Measurements from ENCODE around the gene DDX56.
A peak's percentile ranks its signal among the peaks of the same experiment; 100 is the strongest.
"Not testable (repeated sequence)": the region's sequence is repeated elsewhere in the genome, so short reads cannot be mapped to it uniquely, and the experiment has no call there.

The DDX56 gene

DNA sequence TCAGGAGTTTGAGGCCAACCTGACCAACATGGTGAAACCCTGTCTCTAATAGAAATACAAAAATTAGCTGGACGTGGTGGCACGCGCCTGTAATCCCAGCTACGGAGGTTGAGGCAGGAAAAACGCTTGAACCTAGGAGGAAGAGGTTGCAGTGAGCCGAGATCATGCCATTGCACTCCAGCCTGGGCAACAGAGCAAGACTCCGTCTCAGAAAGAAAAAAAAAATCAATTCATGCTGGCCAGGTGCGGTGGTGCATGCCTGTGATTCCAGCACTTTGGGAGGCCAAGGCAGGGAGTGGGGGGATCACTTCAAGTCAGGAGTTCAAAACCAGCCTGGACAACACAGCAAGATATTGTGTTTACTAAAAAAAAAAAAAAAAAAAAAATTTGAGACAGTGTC is 23.5 kb upstream of the DDX56 start:
- not testable (repeated sequence) for DNase-seq (ENCODE audit: low read depth)

DNA sequence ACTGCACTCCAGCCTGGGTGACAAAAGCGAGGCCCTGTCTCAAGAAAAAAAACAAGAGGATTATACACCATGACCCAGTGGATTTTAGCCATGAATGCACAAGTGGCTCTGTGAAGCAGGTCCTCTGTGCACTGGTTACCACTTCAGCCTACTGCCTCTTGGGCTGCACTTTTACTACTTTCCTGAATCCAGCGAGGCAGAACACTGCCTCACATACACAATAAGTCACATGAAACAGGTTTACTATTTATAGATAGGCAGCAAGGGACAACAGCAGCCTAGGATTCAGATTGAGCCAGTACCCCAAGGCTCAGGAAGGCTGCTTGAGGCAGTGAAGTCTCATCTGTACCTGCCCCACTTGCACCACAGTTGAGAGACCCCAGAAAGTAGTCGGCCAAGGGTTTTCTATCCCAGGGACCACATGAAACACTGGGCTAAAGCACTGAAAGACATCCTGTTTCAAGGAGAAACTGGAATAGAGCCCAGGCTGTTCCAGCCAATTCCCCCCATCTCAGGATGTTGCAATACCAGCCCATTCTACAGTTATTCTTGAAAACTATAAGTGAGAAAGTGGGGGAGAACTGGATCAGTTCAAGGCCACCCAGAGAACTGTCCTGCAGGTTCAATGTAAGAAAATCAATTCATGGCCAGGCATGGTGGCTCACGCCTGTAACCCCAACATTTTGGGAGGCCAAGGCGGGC is 22.4 kb upstream of the DDX56 start:
- no peak for DNase-seq (ENCODE audit: low read depth)

DNA sequence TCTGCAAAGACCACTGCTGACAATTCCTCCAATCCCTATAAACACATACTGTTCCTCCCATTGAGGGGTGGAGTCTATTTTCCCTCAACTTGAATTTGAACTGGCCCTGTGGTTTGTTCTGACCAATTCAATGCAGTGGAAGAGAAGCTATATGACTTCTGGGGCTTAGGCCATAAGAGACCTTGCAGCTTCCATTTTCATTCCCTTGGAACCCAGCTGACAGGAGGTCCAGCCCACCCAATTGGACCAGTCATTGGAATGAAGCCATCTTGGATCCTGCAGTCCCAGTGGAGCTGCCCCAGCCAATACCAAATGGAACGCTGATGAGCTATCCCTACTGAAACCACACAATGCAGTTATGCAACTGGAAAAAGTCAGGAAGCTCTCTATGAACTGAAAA is 17.2 kb upstream of the DDX56 start:
- DNase-seq (ENCODE audit: low read depth), result no peak

DNA sequence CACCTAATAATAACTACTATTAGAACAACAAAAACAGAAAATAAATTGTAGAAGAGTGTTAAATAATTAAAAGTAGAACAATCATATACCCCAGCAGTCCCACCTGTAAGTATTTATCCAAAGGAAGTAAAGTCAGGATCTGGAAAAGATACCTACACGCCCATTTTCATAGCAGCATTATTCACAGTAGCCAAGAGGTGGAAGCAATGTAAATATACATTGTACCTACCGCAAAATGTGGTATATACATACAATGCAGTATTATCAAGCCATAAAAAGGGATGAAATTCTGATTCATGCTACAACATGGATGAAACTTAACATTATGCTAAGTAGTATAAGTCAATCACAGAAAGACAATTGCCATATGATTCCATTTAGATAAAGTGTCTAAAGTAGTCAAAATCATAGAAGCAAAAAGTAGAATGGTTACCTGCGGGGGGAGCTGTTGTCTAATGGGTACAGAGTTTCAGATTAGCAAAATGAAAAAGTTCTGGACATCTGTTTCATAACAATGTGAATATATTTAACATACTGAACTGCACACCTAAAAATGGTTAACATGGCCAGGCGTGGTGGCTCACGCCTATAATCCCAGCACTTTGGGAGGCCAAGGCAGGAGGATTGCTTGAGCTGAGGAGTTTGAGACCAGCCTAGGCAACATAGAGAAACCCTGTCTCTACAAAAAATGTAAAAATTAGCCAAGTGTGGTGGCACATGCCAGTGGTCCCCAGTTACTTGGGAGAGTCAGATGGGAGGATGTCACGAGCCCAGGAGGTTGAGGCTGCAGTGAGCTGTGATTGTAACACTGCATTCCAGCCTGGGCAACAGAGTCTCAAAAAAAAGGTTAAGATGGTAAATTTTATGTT is 14.4 kb upstream of the DDX56 start:
- DNase-seq (ENCODE audit: low read depth), result peak; percentile 47

DNA sequence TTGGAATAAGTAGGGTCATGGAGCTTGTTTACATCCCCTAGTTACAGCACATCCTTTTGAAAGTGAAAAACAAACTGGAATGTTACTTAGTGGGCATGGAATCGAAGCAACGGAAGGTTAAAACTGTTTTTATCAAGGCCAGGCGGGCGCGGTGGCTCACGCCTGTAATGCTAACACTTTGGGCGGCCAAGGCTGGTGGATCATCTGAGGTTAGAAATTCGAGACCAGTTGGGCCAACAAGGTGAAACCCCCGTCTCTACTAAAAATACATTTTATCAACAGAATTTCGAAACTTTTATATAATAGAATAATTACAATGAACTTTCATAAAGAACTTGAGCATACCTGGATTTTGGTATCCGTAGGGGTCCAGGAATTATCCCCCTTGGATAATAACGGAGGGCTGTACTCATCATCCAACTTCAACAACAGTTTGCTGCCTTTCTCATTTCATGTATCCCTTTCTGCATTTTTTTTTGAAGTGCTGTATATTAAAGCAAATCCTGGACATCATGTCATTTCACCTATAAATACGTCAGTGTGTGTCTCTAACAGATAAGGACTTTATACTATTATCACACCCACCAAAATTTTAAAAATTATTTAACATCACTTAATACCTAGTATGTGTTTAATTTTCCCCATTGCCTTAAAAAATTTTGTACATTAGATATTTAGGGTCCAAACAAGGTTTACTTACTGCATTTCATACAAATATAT is 9.6 kb upstream of the DDX56 start:
- no peak for DNase-seq (ENCODE audit: low read depth)

DNA sequence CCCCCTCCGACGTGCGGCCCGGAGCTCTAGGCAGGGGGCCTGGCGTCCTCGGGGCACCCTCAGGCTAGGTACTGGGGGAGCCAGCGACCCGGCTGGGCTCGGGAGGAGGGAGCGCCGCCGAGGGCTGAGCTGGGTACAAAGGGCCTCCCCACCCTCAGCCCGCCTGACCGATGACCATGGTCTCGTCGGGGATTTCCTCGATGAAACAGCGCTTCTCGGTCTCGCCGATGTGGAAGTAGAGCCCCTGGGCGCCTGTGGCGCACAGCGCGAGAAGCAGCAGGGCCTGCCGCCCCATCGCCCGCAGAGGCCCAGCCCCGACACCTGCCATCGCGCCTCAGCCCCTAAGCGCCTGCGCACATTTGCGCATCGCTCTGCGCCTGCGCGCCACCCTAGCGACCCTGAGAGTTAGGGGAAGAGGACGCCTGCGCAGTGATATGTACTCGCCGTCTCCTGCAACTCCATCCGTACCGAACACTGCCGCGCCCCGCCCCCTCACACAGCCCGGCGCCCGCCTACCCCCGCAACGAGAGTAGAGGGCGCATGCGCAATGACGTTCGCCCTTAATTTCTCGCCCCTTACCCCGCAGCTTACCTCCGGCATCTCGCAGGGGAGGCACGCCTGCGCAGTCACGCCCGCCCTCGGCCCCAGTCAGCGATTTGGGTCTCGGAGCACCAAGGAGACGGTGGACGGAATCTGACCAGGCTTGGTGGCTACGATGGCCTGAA is 8.3 kb upstream of the DDX56 start, which contains the start of gene TMED4:
TSS of gene TMED4 (minus strand) at position 353 of the 725 bp plus-strand sequence. CDS start at position 328, 25 bp downstream.
- DNase-seq (ENCODE audit: low read depth), result peak; percentile 100

DNA sequence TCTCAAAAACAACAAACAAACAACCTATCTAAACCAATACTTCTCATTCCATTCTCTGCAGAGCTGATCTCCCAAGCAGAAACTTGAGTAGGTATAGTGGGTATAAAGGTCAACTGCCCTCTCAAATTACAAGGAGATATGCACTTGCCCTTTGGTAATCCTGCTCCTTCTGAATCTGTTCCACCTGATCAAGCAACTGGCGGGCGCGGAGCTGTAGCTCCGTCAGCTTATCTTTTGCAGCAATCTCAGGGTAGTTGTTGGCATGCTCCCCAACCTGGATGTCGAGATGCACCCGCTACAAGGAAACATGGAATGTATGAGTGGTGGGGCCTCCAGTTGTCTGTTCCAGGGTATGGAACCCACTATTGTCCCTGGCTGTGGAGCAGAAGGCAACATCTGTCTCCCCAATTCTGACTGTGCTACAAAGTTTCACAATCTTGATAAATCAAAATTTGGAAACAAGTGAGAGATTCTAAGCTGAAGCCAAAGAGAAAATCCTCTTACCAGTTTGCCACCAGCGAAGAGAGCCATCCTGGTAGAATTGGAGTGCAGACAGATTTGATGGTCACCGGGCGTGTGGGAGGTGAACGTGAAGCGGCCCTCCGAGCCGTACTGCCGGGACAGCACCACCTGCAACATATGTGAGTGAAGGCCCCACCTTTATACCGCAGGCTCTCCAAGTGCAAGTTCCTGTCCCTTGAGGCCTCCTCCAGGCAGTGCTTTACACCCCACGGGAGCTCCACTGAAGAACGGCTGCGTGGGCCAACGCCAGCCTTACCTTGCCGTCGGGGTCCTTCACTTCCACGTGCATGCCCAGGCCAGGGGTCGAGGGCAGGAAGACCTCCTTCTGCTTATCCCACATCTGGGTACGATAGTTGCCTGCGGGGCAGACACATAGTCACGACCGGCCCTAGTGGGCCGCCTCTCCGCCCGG is 7.5 kb upstream of the DDX56 start:
- DNase-seq (ENCODE audit: low read depth), result peak; percentile 28

DNA sequence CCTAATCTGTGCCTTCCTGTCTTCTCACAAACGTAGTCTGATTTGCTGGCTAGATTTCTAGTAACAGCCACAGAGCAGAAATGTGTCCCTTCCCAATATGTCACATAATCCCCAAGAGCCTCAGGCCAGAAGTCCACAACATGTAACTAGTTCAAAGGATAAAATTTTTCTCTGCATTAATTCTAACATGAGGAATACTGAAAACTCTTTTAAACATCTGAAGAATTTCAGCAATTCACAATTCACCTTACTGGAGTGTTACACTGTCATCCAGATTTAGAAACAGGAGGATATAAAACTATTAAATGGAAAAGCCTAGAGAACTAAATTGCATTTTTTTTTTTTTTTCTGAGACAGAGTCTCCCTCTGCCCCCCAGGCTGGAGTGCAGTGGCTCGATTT is 2.5 kb upstream of the DDX56 start:
- no peak for DNase-seq (ENCODE audit: low read depth)

DNA sequence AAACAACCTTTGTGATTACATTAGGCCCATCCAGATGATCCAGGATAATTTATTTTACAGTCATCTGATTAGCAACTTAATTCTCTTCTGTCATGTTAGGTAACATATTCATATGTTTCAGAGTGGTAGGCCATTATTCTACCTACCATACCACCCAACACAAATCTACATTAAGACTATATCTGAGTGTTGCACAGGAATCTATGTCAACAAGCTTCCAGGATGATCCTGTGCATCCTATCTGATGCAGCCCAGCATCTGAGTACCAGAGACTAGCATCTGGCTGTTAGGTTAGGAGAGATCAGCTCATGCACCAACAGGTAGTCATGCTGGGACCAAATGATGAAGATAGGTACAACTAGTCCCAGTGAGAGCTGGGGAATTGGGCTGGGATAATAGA is 1.3 kb upstream of the DDX56 start:
- no peak for DNase-seq (ENCODE audit: low read depth)

DNA sequence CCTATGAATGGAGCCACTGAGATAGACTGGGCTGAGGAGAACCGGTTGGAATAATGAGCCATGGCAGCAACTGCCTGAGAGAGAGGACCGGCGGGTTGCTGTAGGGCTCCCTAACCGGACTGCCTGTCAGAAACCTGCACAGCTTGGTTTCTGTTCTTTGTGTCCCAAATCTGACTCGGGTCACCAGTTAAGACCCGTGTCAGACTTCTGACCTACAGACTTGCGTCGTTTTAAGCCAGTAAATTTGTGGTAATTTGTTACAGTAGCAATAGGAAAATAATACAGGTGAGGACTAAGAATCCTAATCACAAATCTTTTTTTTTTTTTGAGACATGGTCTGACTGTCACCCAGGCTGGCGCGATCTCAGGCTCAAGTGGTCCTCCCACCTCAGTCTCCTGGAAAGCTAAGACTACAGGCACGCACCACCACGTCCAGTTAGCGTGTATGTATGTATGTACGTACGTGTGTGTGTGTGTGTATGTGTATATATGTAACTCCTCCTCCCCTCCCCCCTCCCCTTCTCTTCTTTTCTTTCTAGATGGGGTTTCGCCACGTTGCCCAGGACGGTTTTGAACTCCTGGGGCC is 672 bp upstream of the DDX56 start:
- DNase-seq (ENCODE audit: low read depth), result no peak

DNA sequence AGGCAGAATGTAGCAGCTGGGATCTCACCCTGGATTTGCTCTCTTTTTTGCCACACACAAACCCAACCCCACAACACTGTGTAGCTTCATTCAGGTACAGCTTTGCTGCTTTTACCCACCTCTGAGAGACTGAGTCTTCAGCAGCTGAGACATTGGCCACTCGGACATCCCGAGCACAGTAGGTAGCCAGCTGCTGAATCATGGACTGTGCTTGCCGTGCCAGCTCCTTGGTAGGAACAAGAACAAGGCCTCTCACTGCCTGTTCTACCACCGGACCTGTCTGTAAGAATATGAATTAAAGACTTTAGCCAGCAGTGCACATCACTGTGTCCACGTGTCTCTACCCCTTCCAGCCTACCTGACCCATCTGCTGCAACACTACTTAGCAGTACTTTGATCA is 937 bp downstream of the DDX56 start:
- DNase-seq (ENCODE audit: low read depth), result no peak

DNA sequence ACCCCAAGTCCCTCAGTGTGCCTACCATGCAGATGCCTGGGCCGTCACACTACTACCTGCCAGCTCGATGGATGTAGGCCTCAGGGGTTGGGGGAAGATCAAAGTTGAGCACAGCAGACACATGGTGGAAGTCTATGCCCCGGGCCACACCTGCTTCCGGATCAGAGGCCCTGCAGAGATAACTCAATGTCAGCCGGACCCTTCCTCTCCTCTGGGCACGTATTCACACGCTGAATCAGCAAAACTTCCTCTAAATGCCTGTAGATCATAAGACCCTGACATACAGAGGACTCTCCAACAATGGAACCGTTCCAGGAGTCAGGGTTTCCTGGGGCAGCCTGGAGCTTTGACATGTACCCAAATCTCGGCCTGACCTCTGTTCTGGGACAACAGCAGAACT is 3.7 kb downstream of the DDX56 start:
- no peak for DNase-seq (ENCODE audit: low read depth)

DNA sequence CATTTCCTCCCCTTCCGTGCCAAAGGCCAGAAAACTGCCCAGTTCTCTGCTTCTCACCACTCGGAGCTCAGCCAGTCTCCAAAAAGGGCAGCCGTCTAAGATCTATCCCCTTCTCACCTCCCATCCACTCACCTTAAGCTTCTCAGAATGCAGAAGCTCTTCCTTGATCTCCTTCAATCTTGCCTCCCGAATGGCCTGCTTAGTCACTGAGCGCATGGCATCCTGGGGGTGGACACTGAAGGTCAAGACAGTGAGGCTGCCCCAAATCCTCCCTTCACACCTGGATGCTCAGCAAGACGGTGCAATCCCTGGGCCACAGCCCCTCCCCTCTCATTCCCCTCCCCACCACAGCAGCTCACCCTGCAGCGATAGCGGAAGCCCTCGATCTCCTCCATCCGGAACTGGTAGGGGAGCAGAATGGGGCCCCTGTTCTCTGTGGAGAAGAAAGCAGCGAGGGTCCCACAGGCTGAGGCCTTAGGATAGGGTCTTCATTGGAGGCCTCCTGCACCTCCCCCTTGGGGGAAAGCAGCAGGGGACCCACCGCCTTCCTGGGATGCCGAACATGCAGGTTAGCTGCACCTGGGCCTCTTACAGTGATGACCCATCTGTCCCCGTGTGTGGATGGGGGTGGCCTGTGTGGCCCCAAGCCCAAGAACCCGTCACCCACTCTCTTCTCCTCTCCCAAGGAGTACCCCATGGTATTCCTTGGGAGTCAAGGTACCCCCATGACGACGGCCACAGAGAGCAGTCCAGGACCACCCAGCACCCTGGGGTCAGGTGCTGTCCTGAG is 4.7 kb downstream of the DDX56 start:
- DNase-seq (ENCODE audit: low read depth), result no peak

DNA sequence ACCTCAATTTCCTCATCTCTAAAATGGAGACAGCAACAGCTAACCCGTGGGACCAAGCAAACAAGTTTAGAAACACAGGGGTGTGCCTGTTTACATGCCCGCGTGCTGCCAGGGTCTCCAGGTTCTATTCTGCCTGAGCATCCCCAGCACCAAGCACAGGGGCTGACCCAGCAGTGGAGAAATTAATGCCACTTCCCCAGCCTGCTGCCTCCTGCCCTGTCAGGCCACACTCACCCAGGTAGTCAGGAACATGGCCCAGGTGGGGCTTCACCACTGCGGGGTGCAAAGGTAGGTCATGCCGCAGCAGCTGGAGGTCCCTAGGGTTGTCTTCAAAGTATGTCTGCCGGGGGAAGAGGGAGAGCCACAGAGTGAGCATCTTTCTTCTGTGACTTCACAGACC is 5.8 kb downstream of the DDX56 start:
- no peak for DNase-seq (ENCODE audit: low read depth)

DNA sequence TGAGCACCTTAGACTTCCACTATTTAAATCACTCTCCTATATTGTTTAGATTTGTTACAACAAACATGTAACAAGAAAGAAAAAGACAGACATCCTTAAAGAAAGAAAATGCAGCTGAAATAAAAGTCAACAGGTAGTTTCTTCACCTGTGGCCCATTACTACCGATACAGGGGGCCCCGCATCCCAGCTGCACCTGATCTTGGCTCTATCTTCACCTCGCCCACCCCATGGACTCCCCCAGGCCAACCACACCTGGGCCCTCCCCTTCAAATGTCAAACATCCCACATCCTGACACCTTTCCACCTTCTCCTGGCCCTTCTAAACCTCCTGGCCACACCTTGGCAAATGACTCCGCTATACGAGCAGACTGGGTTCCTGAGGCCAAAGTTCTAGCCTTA is 7.0 kb downstream of the DDX56 start:
- DNase-seq (ENCODE audit: low read depth), result no peak

DNA sequence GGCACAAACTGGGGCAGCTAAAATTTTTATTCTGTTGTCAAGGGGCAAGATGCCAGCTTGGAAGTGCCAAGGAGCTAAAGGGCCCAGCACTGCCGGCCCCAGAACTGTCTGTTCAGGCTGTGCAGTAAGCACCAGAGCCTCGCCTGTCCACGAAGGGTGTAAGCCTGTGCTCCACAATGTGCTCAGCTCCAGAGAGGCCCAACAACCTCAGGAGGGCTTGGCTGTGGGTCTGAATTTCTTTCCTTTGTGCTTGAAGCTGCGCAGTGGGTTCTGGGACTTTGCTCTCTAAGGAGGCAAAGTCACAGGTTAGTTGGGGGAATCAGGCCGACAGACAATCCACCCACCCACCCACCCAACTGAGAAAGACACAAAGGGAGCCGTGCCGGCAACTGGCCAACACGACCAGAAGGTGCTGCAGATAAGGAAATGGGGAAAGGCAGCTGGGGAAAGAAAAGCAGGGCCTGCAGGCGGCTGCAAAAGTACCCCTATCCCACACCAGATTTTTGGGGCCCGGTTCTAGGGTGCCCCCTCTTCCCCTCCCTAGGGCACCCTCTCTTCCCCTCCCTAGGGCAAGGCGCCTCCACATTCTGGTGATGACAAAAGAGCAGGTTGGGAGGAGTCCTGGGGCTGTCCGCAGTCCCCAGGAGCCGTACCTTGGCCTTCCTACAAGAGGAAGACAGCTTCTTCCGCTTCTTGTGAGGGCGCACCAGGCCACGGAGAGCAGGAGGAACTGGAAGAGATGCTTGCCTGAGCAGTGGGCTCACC is 7.7 kb downstream of the DDX56 start:
- no peak for DNase-seq (ENCODE audit: low read depth)

DNA sequence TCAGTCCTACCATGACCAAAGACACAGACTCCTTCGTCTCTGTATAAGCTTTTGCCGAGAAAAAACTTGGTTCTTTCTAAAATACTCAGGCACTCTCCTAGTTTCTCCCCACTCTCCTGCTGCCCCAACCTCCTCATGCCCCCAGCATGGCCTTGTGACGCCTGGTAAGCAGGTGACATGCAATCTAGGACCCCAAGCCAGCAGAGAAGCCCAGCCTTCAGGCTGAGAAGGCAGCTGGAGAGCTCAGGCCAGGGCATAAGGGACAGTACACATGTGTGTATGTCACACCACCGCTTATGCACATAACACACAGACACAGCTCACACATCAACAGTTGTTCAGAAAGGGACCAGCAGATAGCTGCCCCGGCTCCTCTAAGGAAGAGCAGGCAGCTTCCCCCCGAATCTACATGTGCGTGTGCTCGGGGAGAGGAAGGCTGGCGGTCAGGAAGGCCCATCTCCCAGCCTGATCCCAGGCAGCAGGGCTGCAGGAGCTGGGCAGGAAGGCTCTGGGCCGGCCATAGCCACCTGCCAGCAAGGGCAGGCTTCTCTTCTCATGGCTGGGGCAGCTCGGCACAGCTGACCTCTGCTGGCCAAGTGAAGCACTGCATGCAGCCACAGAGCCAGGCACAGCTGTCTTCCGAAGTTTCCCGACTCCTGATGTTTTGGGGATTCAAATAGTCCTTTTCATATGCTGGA is 8.5 kb downstream of the DDX56 start:
- DNase-seq (ENCODE audit: low read depth), result peak; percentile 51

DNA sequence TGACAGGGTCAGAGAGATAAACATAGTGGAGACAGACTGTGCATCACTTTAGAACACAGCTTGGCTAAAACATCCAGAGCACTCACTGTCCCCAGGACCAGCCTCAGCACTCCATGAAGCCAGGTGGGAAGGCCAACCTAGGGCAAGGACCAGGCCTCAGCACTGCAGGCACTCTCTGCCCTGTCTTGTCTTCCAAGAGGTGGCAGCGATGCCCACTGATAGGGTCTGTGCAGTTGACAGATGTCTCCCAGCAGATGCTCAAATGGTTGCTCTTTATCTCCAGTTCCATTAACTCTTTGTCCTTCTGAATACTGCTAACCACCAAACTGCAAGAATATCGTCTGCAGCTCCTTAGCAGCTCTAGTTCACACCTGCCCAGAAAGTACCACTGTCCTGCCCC is 9.1 kb downstream of the DDX56 start:
- no peak for DNase-seq (ENCODE audit: low read depth)
